ELF-1 (cell line): ENCODE measurements around the gene ADAMTSL3.
A peak's percentile ranks its signal among the peaks of the same experiment; 100 is the strongest.

Experiments
- DNase-seq: peaks from one replicate; pipeline ENCODE4 v3.0.0-alpha.2; 2016; ENCODE audit warnings: low read depth, low spot score

The ADAMTSL3 gene, protein sequence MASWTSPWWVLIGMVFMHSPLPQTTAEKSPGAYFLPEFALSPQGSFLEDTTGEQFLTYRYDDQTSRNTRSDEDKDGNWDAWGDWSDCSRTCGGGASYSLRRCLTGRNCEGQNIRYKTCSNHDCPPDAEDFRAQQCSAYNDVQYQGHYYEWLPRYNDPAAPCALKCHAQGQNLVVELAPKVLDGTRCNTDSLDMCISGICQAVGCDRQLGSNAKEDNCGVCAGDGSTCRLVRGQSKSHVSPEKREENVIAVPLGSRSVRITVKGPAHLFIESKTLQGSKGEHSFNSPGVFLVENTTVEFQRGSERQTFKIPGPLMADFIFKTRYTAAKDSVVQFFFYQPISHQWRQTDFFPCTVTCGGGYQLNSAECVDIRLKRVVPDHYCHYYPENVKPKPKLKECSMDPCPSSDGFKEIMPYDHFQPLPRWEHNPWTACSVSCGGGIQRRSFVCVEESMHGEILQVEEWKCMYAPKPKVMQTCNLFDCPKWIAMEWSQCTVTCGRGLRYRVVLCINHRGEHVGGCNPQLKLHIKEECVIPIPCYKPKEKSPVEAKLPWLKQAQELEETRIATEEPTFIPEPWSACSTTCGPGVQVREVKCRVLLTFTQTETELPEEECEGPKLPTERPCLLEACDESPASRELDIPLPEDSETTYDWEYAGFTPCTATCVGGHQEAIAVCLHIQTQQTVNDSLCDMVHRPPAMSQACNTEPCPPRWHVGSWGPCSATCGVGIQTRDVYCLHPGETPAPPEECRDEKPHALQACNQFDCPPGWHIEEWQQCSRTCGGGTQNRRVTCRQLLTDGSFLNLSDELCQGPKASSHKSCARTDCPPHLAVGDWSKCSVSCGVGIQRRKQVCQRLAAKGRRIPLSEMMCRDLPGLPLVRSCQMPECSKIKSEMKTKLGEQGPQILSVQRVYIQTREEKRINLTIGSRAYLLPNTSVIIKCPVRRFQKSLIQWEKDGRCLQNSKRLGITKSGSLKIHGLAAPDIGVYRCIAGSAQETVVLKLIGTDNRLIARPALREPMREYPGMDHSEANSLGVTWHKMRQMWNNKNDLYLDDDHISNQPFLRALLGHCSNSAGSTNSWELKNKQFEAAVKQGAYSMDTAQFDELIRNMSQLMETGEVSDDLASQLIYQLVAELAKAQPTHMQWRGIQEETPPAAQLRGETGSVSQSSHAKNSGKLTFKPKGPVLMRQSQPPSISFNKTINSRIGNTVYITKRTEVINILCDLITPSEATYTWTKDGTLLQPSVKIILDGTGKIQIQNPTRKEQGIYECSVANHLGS (N-terminal part only)

DNA sequence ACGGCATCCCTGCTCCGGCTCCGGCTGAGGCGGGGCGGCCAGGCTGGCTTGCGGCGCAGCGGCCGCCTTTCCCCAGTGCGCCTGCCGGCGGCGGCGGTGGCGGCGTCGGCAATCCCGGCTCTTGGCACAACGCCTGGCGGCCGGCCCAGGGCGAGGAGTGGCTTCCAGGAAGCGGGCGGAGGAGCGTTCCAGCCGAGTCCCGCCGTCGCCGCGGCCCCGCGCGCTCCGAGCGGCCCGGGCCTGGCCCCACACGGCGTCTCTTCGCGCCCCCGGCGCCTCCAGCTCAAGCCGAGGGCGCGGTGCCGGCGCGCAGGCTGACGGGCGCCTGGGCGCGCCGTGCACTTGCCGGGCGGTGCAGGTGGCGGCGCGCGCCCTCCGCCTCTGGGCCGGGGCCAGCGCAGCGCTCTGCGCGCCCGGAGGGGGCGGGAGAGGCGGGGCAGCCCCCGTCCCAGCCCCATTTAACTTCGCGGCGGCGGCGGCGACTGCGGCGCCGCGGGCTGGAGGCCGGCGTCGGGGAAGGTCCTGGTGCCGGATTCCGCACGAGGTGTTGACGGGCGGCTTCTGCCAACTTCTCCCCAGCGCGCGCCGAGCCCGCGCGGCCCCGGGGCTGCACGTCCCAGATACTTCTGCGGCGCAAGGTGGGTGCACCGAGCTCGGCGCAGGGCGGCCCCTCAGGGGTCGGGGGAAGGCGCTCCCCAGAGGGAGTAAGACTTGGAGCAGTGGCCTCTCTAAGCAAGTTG is at the start of gene ADAMTSL3:
Gene ADAMTSL3 (plus strand): TSS at position 485 of the 740 bp plus-strand sequence. CDS start 1,639 bp downstream, outside the sequence.
- peak; percentile 76 for DNase-seq

DNA sequence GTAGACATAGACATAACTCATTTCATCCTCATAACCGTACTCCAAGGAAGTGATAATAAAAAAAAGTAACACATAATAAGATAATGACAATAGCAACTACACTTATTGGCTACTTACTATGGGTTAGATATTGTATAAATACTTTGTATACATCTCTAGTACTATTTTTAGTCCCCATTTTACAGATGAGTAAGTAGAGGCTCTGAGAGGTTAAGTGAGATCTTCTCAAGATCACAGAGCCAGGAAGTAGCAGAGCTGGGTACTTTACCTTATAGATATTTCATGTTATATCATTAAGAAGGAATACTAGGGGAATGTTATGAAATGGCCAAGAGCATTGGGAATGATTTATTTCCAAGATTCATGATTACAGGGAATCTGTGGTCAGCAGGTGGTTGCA is 49.4 kb upstream of the ADAMTSL3 start:
- DNase-seq = no peak

DNA sequence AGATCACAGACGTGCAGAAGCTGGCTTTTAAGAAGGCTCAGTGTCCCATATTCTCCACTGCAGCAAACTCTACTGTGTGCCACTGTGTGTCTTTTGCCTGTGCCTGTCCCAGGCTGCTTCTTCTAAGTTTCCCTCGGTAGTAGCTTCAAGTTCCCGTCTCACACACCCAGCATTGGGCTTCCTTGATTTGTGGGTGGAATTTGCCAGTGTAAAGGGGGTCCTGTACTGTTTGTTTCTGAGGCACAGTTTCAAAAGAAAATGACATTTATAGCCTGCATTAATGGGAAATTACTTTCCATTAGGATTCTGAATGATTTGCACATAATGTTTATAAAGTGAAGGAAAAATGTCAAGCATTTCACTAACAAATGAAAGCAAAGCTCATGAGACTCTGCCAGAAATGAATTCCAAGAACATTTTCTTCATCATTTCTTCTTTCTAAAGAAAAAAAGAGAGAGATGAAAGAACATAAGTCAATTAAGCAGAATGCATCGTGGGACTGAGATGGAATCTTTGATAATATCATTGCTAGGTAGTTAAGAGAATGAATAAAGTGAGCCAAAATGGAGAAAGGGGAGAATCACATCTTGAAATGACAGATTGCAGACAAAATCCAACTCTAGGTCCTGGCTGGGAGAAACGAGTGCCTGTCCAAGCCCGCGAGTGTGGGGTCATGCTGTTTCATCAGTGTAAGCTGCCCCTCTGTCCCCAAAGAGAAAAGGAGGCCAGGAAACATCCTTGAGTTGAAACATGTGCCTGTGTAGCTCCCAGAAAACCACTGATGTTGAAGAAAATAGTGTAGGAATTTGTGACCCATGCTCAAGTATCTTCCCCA is 48.6 kb upstream of the ADAMTSL3 start:
- DNase-seq = no peak

DNA sequence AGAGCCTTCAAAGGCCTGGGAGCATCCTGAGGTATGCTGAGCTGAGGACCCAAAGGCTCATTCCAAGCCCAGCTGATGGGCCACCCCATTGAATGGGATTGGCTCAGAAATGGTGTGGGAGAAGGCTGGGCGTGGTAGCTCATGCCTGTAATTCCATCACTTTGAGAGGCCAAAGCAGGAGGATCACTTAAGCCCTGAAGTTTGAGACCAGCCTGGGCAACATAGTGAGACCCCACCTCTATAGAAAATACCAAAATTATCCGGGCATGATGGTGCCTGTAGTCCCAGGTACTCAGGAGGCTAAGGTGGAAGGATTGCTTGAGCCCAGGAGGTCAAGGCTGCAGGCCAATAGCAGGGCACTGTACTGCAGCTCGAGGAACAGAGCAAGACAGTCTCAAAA is 43.8 kb upstream of the ADAMTSL3 start:
- no peak for DNase-seq

DNA sequence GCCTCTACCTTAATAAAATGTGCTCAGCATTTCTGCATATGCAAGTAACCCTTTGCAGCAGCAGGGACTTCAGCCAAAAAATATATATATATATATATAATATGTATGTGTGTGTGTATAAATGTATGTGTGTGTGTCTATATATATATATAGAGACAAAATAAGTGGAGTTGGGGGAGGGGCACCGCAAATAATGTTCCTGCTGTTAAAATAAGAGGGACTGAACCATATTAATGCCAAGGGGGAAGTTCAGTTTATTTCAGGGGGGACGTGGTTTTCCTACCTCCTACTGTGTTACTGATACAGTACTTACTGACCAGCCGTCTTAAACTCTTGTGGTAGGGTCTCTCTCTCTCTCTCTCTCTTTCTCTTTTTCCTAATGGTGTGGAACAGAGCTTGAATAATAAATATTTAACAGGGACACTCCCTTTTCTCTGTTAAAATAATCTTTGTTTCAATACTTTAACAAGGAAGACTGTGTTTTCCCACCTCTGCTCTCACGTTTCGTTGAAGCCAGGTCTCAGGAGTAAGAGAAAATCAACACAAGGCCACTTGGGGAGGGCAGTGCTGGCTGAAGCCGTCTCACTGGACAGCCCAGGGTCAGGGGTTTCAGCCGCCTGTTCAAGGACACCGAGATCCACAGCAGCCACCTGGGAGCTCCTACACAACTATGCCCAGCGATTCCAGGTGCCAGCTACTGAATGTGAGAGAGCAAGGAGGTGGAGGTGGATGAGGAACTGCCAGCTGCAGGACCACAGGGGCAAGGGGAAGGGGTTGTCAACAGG is 42.8 kb upstream of the ADAMTSL3 start:
- DNase-seq = no peak

DNA sequence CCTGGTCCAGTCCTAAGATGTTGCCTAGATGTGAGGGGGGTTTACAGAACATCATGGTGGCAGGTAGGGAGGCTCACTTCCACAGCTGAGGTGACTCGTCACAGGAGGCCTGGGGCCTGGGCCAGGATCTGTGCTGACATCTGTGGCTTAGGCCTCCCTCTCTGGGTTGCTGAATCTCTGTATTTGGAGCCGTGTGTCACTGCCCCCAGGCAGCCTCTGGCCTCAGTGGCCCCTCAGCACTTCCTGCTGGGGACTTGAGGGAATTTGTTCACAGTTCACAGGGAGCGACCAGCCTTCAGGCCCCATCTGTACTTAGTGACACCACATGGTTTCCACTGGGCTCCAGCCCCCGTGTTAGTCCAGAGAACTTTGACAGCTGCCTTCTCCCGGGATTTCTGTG is 41.7 kb upstream of the ADAMTSL3 start:
- peak; percentile 16 for DNase-seq

DNA sequence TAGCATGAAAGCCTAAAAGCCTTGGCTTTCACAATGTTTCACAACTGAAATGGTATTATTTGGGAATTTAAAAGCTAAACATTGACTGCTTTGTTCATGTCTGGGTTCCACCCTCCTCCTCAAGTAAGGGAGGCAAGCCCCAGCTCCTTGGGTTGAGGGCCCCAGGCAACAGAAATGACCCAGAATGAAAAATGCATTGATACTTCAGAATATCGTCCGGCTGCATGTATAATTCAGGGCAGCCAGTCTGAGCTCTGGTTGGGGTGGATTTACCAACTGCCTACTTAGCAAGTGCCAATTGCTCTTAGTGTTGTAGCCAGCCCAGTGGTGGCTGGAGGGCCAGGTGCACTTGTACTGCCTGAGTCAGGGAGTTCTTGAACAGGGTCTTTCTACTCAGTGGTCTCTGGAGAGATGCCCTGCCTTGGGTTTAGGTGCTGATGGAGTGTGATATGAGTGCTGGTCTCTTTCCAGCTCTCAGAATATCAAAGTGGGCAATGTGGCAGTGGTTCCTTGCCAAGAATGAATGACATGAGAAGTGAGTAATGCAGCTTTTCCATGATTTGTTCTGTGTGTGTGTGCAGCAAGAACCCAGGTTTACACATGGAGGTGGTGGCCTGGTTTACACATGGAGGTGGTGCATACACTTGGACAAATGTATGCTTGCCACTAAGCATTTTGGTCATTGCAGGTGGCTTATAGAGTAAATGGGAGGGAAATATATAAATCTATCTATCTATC is 40.9 kb upstream of the ADAMTSL3 start:
- no peak for DNase-seq

DNA sequence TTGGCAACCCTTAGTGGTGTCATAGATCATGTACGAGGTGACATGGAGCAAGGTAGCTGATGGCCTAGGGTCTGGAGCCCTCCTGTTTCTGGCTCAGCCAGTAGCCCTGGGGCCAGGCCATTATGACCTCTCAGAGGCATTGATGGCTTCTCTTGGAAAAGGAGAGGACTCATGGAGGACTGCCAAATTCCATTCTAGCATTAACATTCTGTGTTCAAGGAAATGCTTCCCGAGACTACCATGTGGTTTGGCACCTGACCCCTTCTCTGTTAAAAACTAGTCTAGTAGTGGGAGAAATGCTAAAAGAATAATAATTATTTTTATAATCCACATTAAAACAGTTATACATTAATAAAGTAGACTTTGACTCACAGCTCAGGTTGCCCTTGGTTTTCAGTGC is 40.2 kb upstream of the ADAMTSL3 start:
- no peak for DNase-seq

DNA sequence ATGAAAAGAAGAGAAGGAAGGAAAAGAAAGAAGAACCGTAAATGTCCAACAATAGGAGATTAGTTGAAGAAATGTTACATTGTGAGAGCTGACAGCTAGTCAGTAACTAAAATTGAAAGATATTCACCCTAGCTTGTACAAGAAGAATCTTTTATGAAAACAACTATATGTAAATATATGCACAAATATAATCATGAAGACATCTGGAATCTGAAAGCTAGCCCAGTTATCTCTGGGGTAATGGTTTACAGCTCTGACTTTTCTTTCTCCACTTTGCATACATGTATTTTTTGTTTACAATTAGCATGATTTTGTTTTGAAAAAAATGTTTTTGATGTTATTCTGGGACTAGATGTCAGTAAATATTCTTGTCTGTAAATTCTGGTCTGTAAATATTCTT is 37.1 kb upstream of the ADAMTSL3 start:
- DNase-seq = no peak

DNA sequence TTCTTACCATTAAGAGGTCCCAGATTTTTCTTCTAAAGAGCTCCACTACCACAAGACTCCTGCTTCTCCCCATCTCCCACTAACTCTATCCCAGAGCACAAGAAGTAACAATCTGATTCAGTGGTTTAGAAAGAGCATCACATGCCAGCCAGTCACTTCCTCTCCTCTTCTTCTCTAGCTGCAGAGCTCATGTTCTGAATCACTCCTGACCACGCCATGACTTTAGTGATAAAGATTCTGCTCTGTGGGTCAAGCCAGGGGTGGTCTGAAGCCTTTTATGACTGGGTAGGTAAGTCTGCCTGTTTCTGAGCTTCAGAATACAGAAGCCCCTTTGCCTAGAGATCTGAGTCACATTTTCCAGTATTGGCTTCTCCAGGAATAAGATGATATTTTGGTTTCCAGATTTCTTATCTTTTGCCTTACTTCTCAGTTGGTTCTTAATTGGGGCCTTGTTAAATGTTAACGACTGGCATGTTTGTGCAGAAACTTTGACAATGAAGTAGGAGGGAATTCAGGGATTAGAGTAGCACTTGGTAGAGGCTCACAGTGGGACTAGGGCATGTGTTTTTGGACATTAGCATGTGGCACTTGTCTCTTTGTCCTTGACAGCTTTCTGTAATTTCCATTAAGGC is 27.6 kb upstream of the ADAMTSL3 start:
- no peak for DNase-seq

DNA sequence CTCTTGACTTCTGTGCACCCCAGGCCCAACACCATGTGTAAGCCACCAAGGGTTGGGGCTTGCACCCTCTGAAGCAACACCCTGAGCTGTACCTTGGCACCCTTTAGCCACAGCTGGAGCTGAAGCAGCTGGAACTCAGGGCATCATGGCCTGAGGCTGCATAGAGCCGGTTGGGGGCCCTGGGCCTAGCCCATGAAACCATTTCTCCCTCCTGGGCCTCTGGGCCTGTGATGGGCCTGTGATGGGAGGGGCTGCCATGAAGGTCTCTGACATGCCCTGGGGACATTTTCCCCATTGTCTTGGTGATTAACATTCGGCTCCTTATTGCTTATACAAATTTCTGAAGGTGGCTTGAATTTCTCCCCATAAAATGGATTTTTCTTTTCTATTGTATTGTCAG is 22.4 kb upstream of the ADAMTSL3 start:
- no peak for DNase-seq

DNA sequence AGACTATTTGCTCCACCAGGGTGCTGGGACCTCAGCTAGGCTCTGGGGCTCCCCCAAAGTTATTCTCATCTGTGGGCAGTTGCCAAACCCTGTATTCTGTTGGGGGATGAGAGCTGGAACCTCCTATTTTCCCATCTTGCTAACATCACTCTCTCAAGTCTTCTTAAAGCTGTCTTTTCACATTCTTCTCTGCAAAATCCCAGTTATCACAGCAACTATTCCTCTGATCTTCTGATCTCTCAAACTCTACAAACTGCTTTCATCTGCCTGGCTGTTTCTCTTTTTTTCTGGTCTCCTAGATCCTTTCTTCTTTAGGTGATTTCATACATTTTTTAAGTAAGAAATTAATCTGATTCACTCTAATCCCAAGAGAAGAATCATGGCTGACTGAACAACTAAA is 10.7 kb upstream of the ADAMTSL3 start:
- DNase-seq = no peak

DNA sequence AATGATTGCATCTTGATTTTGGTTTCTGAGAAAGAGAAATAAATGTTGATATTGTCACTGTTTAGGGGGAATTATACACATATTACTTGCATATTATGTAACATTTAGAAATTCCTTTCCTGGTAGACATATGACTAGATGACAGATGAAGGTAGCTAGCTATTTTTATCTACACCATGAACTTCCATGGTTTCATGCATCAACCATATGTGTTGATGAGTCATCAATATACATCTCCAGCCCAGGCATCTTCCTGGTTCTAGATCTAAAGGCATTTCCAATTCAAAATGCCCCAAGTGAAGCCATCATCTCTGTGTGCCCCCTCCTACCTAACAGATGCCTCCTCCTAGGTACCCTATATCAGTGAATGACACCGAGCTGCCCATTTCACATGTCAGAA is 9.5 kb upstream of the ADAMTSL3 start:
- no peak for DNase-seq

DNA sequence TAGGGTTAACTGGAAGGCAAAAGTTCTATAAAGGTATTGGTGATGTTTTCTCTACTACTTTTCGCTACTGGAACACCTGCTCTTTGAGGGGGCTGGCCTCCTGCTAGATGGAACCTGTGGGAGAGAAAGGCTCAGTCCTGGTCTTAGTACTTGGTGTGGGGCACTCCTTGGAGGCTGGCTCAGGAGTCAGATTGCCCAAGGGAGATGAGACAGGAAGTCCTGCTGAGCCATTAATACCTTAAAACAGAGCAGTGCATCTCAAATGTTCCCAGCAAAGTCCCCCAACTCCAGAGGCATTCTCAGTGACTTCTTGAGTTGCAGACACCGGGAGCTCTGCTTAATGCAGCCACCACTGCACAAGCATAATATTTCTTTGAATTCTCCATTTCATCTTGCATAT is 3.1 kb upstream of the ADAMTSL3 start:
- DNase-seq = no peak

DNA sequence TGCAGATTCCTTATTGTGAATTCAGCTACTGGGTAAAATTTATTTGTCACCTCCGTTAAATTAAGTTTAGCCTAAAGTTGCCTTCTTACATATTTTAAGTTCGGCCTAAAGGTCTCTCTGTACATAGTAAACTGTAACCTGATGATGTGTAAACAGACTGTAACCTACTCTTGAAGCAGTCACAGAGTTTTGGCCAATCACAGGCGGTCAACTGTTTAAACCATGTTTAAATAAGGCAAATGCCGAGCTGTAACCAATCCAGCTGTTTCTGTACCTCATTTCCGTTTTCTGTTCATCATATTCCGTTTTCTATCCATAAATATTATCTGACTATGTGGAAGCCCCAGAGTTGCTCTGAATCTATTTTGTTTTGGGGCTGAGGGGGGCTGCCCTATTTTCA is 2.4 kb upstream of the ADAMTSL3 start:
- no peak for DNase-seq

DNA sequence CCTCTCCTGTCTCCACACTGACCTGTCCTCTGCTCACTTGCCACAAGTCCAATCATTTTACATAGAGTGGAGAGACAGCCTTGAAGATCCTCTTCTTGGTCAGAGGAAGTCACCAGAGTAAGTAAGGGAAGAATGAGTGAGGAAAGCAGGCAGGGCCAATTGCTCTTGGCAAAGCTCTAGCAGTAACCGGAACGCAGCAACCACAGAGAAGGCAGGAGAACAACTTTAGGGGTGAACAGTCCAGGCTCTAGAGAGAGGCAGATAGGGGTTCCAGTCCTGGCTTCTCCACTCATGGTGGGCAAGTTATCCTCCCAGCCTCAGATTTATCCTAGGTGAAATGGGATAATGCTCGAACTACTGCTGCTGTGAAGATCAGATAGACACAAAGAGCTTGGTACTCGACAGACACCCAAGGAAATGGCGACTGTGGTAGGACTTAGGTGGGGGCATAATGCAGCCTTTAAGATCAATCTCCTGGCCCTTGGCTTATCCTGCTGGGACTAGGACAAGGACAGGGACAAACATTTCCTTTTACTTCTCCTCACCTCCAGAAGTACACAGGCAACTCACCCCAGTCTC is 1.2 kb upstream of the ADAMTSL3 start:
- DNase-seq = peak; percentile 2

DNA sequence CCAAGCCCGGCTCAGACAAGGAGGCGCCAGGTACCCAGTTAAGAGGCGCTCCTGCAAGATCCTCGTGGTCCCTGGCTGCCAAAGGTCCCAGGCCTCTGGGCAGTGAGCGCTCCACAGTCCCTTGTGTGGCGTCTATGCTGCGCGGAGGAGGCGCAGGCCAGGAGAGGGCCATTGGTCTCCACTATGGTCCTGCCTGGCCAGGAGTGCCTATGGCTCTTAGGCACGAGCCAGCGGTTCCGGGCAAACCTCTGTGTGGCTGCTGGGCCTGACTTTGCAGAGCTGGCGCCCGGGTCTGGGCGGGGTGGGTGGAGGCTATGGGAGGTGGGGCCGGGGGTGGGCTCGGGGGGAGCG is 660 bp upstream of the ADAMTSL3 start:
- DNase-seq = no peak
